ENCODE measurements around the gene WDR38.
"Not testable (repeated sequence)": the region's sequence is repeated elsewhere in the genome, so short reads cannot be mapped to it uniquely, and the experiment has no call there.

Gene WDR38

DNA sequence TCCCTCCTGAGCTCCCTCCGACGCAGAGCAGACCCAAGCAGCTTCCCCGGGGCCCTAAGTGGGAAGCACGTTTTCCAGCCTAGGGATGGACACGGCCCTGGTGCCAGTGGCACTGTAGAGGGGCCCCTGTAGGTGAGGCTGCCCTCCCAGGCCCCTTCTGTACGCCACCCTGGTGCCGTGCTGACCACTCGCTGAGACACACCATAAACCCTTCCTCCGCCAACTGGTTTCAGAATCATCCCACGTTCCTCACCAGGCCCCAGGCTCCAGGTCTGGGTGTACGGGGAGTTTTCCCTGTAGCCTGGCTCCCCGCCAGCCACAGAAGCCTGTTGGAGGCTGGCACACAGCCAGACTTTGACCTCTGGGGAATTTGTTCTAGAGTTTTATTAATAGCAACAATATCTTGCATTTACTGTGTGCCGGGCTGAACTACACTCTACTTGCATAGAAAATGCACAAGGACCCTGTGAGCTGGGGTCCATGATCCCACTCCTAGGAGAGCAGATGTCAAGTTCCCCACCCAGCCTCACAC is 18.2 kb upstream of the WDR38 start:
- DNase-seq, result peak; percentile 62

DNA sequence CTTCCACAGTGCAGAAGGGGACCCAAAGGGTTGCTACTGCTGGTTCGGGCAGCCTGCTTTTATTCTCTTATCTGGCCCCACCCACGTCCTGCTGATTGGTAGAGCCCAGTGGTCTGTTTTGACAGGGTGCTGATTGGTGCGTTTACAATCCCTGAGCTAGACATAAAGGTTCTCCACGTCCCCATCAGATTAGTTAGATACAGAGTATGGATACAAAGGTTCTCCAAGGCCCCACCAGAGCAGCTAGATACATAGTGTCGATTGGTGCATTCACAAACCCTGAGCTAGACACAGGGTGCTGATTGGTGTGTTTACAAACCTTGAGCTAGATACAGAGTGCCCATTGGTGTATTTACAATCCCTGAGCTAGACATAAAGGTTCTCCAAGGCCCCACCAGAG is 15.1 kb upstream of the WDR38 start:
- not testable (repeated sequence) for DNase-seq

DNA sequence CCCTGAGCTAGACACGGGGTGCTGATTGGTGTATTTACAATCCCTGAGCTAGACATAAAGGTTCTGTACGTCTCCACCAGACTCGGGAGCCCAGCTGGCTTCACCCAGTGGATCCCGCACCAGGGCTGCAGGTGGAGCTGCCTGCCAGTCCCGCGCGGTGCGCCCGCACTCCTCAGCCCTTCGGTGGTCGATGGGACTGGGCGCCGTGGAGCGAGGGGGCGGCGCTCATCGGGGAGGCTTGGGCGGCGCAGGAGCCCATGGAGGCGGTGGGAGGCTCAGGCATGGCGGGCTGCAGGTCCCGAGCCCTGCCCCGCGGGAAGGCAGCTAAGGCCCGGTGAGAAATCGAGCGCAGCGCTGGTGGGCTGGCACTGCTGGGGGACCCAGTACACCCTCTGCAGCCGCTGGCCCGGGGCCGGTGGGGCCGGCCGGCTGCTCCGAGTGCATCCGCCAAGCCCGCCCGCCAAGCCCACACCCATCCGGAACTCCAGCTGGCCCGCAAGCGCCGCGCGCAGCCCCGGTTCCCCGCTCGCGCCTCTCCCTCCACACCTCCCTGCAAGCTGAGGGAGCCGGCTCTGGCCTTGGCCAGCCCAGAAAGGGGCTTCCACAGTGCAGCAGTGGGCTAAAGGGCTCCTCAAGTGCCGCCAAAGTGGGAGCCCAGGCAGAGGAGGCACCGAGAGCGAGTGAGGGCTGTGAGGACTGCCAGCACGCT is 14.5 kb upstream of the WDR38 start:
- DNase-seq, result not testable (repeated sequence)

DNA sequence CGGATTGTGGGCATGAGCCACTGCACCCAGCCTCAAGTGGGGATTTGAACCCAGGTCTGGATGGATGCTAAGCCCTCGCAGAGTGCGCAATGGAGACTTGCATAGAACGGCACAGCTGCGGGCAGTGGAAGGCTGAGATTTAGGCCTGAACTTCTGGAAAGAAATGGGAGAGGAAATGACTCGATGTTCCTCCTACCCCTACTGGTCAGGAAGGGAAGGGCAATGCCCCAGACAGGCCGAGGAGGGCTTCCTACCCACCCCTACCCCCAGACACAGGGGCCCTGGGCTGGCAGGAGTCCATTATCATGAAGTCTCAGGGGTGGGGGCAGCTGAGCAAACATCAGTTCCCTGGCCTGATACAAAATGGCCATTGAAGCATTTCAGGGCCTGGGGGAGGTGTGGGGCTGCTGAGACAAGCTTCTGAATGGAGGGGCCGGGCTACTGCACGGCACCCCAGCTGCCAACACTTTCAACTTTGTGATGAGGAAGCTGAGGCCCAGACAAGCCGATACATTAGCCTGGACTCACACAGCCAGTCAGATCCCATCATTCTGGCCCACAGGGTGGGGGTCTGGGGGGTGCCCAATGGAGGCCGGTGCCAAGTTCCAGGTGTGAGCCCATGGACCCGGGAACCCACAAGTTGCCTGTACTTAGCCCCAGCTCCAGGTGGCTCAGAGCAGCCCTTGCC is 13.5 kb upstream of the WDR38 start:
- no peak for DNase-seq

DNA sequence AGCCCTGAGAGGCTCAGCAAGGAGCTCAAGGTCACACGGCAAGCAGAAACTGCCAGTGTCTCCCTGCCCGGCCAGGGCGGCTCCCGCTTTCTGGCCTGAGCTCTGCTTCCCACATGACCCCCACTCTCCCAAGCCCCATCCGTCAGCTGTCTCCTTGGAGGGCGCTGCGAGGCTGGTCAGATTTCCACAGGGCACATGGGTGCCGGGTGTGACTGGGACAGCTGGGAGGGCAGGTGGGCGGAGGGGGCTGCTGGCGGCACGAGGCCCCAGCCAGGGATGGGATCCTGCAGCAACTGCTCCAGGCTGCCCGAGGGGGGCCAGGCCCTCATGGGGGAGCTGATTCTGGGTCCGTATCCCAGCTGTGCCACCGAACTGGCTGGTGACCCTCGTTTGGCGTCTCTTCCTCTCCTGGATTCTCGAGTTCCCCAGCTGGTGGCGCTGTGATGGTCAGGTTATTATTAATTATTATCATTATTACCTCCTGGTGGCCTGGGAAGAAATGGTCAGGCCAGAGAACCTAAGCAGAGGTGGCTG is 12.9 kb upstream of the WDR38 start:
- peak; percentile 82 for DNase-seq

DNA sequence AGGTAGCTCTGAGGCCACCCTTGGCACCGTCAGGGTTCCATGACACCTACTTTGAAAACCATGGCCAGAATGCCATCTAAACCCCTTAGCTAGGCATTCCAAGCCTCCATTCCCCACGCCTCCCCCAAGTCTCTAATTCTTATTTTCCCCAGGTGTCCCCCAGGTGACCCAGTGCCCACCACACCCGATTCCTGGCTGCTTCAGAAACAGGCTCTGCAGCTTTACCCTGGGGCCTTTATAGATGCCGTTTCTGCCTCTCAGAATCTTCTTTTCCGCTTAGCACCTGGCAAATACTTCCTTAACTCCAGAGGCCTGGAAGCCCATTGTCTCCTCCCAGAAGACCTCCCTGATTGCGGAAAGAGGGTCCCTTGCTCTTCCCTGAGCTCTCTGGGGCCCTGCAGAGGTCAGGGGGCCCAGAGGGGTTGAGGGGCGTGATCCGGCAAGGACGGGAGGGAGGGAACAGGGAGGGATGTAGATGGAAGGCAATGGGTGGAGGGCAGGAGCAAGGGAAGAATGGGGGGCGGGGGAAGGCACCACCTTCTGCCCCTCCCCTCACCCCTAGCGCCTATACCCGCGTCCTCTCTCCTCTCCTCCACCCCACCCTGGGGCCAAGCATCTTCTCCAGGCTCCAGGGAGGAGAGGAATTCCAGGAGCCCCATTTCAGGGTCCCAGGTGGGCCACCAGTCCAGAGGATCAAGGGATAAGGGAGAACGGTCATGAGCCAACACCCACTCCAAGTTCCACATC is 12.0 kb upstream of the WDR38 start:
- DNase-seq, result no peak

DNA sequence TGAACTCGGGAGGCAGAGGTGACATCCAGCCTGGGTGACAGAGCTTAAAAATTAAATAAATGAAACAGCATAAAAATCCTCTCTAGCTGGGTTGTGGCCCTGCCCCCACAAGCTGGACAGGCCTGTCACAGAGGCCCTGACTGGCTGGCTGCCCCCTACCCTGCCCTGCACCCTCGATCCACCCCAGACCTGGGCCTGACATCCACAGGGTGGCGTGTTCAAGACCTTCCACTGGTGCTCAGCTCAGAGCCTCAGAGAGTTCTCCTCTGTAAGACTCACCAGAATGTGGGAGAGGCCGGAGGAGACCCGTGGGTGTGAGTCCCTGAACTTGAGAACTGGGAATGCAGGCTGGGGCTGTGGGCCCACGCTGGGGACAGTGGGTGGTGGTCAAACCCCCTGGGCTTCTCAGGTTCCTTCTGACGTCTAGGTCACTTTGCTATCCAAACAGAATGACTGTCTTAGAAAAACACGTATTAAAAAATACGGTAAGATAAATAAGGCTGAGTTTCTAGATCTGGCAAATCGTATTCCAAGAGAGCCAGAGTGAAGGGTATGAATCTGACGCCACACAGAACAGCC is 9.7 kb upstream of the WDR38 start:
- no peak for DNase-seq

DNA sequence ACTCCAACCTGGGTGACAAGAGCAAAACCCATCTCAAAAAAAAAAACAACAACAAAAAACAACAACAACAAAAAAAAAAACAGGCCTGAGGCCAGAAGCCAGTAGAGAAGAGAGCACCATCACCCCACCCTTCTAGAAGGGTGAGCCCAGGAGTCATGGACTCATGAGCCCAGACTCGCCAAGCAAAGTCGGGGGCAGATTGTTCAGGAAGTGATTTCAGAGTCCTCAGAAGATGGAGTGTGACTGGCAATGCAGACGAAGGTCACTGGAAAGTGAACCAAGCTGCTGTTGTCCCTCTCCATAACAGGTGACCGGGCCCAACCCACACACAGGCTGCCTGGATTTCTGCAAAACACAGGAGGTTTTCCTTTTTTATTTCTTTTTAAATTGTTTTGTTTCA is 9.0 kb upstream of the WDR38 start:
- DNase-seq, result no peak

DNA sequence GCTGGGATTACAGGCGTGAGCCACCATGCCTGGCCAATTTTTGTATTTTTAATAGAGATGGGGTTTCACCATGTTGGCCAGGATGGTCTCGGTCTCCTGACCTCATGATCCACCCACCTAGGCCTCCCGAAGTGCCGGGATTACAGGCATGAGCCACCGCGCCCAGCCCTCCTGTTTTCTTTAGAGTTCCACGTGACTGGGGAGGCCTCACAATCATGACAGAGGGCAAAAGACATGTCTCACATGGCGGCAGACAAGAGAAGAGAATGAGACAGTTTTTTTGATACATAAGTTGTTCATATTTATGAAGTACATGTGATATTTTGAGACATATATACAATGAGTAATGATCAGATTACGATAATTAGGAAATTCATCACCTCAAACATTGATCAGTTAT is 6.8 kb upstream of the WDR38 start:
- not testable (repeated sequence) for DNase-seq

DNA sequence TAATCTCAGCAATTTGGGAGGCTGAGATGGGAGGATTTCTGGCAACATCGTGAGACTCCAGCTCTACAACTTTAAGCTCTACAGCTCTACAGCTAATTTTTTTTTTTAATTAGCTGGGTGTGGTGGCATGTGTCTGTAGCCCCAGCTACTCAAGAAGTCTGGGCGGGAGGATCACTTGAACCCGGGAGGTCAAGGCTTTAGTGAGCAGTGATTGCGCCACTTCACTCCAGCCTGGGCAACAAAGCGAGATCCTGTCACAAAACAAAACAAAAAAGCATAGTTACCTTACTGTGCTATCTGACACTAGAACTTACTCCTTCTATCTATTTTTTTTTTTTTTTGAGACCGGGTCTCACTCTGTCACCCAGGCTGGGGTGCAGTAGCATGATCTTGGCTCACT is 6.3 kb upstream of the WDR38 start:
- no peak for DNase-seq

DNA sequence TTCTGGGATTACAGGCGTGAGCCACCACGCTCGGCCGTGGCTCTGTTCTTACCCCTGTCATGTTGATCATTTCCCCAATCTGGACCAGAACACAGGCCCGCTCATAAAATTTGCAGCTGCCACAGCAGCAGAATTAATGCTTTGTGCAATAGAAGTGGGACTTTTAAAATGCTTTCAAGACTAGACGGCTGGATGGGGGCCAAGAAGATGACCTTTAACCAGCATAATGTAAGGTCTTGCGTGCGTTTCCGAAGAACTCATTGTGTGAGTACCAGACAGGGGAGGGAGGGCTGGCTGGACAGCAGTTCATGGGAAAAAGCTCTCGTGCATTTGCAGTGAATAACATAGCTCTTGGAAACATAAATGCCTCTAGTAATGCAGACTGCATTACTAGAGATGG is 3.5 kb upstream of the WDR38 start:
- peak; percentile 47 for DNase-seq

DNA sequence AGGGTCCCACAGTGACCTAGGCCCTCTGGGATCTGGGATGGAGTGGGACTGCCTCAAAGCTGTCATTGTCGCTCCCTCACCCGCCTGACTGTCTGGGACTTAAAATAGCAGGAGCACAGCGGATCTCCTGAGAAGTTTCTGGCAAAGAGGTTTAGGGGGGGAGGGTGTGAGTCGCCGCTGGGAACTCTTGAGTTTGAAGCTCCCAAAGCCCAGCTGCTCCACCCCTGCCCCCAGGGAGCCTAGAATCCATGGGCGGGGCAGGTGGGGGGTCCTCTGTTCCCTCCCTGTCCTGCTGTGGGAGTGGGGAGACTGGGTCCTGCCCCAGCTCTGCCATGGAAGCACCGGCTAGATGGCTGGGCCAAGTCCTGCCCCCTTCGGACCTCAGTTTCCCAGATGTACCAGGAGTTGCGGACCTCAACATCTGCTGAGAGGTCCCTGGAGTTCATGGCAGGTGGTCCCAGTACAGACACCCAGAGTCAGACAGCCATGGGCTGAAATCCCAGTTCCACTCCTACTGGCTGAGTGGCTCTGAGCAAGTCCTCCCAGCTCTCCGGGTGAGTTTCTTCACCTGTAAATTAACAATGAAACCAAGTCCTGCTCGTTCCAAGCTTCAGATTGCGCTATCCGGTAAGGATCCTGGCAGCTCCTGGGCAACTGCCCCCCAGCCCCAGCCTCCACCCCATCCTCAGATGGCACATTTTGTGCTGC is 985 bp upstream of the WDR38 start:
- DNase-seq, result peak; percentile 46

DNA sequence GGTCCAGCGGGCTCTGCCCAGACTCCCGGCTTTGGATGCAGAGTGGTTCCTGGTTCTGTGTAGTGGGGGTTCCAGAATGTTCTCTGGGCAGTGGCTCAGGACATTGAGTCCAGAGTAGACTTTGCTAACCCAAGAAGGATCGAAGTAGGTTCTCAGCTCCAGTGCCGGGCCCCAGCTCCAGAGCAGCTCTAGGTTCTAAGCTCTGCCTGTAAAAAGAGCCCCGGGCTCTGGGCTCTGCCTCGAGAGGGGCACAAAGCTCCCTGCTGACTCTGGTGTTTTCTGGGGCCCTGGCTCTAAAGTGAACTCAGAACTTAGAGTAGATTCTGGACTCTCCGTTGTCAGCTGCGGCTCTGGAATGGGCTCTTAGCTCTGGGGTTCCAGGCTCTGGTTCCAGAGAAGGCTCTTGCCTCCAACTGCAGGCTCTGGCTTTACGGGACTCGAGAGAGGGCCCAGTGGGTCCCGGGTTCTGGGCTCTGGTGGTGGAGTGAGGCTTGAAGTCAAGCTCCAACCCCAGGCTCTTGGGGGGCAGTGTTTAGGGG is 414 bp downstream of the WDR38 start:
- peak; percentile 21 for DNase-seq

DNA sequence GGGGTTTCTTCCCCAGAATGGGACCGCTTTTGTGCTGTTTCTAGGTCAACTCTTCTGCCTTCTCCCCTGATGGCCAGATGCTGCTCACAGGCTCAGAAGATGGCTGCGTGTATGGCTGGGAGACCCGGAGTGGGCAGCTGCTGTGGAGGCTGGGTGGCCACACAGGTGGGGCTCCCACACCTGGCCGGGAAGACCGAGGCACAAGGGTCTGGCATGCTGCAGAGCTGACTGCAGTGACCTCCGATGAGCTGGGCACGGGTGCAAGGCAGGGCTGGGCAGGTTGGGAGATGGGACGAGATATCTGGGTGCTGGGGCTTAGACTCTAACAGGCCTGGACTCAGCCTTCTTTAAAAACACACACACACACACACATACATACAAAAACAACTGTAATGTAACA is 901 bp downstream of the WDR38 start:
- DNase-seq, result peak; percentile 23

DNA sequence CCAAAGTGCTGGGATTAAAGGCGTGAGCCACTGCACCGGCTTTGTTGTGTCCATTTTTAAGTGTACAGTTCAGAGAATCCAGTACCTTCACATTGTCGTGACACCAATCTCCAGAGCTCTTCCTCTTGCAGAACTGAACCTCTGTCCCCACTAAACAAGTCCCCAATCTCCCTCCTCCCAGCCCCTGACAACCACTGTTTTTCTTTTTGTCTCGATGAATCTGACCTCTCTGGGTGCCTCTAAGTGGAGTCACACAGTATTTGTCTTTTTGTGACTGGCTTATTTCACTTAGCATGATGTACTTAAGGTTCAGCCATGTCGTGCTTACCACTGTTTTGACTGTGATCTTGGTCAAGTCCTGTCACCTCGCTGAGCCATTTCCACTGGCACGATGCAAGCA is 1.6 kb downstream of the WDR38 start:
- peak; percentile 8 for DNase-seq

DNA sequence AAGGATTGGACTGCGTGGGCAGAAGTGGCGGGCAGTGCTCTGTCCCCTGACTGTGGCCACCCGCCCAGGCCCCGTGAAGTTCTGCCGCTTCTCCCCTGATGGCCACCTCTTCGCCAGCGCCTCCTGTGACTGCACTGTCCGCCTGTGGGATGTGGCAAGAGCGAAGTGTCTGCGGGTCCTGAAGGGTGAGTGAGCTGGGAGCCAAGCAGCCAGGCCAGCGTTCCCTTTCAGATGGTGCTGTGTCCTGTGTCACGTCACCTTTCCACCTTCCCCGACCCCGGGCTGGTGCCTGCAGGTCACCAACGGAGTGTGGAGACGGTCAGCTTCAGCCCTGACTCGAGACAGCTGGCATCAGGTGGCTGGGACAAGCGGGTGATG is 2.3 kb downstream of the WDR38 start:
- DNase-seq, result no peak

DNA sequence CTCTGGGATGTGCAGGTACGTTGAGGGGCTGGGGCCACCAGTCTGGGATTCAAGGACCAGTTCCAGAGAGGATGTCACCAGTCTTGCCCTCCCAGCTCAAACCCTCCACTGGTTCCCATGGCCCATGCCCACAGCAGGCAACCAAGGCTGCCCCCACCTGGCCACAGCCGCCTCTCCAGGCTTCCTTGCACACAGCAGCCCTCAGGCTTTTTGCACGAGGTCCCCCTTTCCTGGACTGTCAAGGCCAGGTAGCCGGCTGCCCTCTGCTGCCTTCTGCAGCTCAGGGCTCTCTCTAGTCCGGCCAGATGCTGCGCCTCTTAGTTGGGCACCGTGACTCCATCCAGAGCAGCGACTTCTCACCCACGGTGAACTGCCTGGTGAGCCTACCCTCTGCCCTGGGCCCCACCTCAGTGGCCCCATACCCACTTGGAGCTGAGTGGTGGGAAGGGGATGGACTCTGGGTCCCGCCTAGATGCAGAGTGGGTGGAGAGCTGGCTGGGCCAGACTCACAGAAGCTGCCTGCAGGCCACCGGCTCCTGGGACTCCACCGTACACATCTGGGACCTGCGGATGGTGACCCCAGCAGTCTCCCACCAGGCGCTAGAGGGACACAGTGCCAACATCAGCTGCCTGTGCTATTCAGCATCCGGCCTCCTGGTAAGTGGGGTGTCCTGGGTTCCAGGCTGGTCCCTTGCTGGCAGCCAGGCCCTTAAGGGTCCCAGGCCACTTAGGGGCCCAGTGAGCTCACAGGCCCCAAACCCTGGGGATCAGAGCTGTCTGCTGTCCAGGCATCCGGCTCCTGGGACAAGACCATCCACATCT is 2.9 kb downstream of the WDR38 start:
- DNase-seq, result no peak

DNA sequence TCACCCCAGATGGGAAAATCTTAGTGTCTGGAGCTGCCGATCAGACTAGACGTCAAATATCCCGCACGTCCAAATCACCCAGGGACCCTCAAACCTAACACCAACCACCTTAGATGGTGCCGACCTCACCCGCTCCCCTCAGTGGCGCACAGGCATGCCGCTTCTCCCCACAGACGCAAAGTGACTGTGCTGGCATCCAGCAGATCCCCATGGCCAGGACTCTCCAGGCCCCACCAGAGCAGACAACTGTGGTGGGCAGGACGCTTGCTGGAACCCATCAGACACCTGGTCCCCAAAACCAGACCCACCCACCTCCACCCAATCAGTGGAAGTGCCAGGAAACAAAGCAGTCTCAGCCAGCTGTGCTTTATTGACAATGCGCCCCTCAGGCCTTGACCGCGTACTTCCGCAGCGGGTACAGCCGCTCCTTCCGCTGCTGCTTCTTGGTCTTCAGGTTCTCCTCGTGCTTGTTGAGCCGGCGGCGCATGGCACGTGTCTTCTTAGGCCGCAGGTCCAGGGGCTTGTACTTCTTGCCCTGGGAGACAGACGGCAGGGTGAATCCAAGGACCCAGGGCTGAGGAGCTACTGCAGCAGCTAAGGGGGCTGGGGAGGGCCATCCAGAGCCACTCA is 4.4 kb downstream of the WDR38 start:
- DNase-seq, result no peak

DNA sequence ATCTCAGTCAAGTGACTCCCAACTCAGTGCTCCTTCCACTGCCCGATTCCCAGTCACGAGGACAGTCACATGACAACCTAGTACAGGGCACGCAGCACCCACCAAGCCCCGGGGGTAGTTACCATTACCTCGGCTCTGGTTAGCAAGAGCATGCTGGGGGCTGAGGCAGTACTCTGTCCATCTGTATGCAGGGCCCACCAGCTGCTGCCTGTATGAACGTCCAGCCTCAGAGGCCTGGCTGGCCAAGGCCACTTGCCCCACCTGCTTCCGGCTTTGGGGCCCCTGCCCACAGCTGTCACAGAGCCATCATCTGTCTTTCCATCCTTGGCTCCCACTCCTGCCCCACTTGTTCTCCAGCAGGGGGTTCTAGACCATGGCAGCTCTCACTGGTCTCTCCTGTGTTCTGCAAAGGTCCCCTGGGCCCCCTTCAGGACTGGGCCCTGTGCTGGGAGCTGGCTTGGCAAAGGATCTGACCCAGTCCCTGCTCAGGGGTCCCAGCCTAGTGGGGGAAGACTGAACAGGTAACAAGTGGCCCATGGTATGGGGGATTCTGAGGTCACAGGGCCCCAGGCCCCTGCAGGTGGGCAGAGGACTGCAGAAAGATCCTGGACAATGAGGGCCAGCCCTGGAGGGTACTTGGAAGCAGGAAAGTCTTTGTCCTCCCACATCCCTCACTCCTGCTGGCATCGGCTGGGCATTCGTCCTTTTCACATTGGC is 5.2 kb downstream of the WDR38 start:
- no peak for DNase-seq

Measured in left hindlimb (tissue), 1 donor.